ENCODE measurements around the gene GSK3B.

The GSK3B gene

DNA sequence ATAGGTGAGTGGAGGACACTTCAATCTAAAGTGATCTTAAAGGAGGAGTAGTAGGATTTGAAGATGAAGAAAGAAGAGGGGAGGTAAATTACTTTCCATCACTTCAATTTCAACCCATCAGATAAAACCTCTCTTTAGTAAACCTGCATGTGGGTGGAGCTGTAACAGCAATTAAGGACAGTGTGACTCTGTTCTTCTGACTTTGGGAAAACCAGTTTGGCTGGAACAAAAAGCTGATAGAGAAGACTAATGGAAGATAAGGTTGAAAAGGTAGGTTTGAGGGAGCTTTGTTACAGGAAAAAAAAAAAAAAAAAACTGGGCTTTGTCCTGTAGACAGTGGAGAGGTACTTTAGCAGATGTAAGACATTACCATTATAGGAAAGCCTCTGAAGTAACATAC is 4.5 kb upstream of the GSK3B start:
- Histone ChIP-seq H3K36me3 (ENCODE audit: control insufficient read depth in 4 of 4, insufficient read depth in 4 of 4, low read length in 3 of 4) (peaks cover 0 to 7% (median 3%) of the 10 kb centered on the region in 4 experiments), H3K27me3 (replicated peaks in 2 of 5; ENCODE audit: control insufficient read depth in 4 of 5, insufficient read depth in 5 of 5, low read length in 4 of 5) (no peaks in the 10 kb centered on the region), H3K4me1 (ENCODE audit: control extremely low read depth in 1 of 4, control insufficient read depth in 4 of 4, insufficient read depth in 4 of 4, low read length in 3 of 4) (peaks cover 6 to 18% (median 14%) of the 10 kb centered on the region in 4 experiments), H3K27ac (ENCODE audit: insufficient read depth in 1 of 2, low read depth in 1 of 2, low read length in 2 of 2, poor library complexity in 1 of 2, severe bottlenecking in 2 of 2) (no peak overlapping the region), H3K4me3 (ENCODE audit: control insufficient read depth in 1 of 7, extremely low read depth in 1 of 7, insufficient read depth in 4 of 7, low read depth in 2 of 7, low read length in 6 of 7) (no peak overlapping the region), H3K9me3 (ENCODE audit: control extremely low read depth in 1 of 5, control insufficient read depth in 4 of 5, insufficient read depth in 2 of 5, low read depth in 1 of 5, low read length in 4 of 5) (no peaks in the 10 kb centered on the region)
- ChIA-PET POLR2A (no interaction called here), CTCF (interaction anchor here (0.6 kb wide), 1 partner anchor 227 kb away, joined by 3 read pairs; no protein-coding TSS in a partner anchor)
- no peak for DNase-seq

- Histone ChIP-seq H3K4me1 (ENCODE audit: control extremely low read depth in 1 of 4, control insufficient read depth in 4 of 4, insufficient read depth in 4 of 4, low read length in 3 of 4) (peaks cover 17 to 27% (median 25%) of the 10 kb centered on the region in 4 experiments), H3K27ac (ENCODE audit: insufficient read depth in 1 of 2, low read depth in 1 of 2, low read length in 2 of 2, poor library complexity in 1 of 2, severe bottlenecking in 2 of 2) (peak overlapping the region; percentile 96 to 98), H3K9me3 (ENCODE audit: control extremely low read depth in 1 of 5, control insufficient read depth in 4 of 5, insufficient read depth in 2 of 5, low read depth in 1 of 5, low read length in 4 of 5) (no peaks in the 10 kb centered on the region), H3K36me3 (ENCODE audit: control insufficient read depth in 4 of 4, insufficient read depth in 4 of 4, low read length in 3 of 4) (peaks cover 0 to 5% (median 0%) of the 10 kb centered on the region in 4 experiments), H3K27me3 (replicated peaks in 2 of 5; ENCODE audit: control insufficient read depth in 4 of 5, insufficient read depth in 5 of 5, low read length in 4 of 5) (no peaks in the 10 kb centered on the region), H3K4me3 (ENCODE audit: control insufficient read depth in 1 of 7, extremely low read depth in 1 of 7, insufficient read depth in 4 of 7, low read depth in 2 of 7, low read length in 6 of 7) (peak overlapping the region in 6 of 7 experiments; percentile 62 to 97 (median 84))
- ChIA-PET CTCF (interaction anchor here (1.0 to 1.2 kb wide), 2 partner anchors 36 to 50 kb away, joined by 3 to 5 read pairs; no protein-coding TSS in a partner anchor), POLR2A (interaction anchor here (1.5 kb wide), 1 partner anchor 22 kb away, joined by 4 read pairs; no protein-coding TSS in a partner anchor)
- peak in 1 of 3 donors; percentile 17 for DNase-seq
- 0% methylated on average over 1 of the region's 1 CpG for WGBS (ENCODE audit: insufficient coverage)
Observed at GRCh38 chr3:120095979-120096426, 1.8 kb upstream of the GSK3B start.

DNA sequence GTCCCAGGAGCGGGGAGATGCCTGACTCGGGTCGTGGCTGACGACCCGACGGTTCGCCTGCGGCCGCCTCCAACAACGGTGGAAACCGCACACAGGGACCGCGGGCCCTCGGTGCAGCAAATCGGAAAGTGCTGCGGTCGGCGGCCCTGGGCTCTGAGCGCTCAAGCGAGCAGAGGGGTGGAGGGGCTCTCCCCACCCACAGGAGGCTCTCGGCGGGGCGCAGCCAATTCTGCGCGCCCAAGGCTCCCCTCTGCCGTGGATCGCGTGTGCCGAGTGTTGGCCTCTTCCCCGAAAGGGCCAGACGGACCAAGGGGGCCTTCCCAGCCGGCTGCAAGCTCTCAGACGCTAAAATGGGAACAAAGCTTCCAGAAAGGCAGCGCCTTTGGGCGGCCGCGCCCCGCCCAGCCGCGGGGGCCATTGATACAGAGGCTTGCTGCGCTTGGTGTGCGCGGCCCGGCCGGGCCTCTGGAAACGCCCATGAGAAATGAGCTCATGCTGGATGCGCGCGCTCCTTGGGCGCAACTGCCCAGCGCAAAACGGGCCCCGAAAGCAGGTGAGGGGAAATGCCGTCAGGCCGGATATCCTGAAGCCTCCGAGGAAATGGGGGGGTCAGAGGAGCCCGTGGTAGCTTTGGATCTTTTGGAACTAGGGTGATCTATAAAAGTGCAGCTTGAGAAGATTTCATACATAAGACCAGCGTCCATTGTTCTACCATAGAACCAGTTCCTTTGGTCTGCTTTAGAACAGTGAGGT is 1.2 kb upstream of the GSK3B start:
- CTCF ChIA-PET, result interaction anchor here (1.0 to 1.4 kb wide), 4 partner anchors 23 to 202 kb away, joined by 3 to 5 read pairs (median 4); no protein-coding TSS in a partner anchor
- H3K4me1 ChIP-seq (ENCODE audit: control extremely low read depth in 1 of 4, control insufficient read depth in 4 of 4, insufficient read depth in 4 of 4, low read length in 3 of 4), result peaks cover 23 to 33% (median 31%) of the 10 kb centered on the region in 4 experiments

DNA sequence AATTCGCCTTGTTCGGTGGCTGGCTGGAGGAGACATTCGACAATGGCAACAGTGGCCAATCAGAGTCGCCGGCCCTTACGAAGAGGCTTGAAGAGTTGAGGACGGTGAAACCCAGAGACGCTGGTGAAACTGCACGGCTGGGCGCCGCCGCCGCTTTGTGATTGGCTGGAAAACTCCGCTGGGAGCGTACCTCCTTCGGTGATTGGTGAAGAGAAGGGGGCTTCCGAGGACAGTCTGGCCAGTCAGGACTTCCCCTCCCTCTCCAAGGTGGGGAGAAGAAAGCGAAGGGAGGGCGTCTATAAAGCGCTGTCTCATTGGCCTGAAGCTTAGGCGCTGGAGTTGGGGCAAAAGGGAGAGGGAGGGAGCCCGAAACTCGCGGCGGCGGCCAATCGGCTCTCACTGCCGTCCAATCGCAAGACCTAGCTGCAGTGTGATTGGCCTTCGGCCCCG is 554 bp upstream of the GSK3B start:
- under 1% methylated on average over 27 of the region's 31 CpGs for WGBS (ENCODE audit: insufficient coverage)
- no peaks in the 10 kb centered on the region for H3K9me3 ChIP-seq (ENCODE audit: control extremely low read depth in 1 of 5, control insufficient read depth in 4 of 5, insufficient read depth in 2 of 5, low read depth in 1 of 5, low read length in 4 of 5)
- DNase-seq, result peak; percentile 100
- H3K4me3 ChIP-seq (ENCODE audit: control insufficient read depth in 1 of 7, extremely low read depth in 1 of 7, insufficient read depth in 4 of 7, low read depth in 2 of 7, low read length in 6 of 7), result peak overlapping the region; percentile 62 to 97 (median 80)
- peak overlapping the region; percentile 96 to 98 for H3K27ac ChIP-seq (ENCODE audit: insufficient read depth in 1 of 2, low read depth in 1 of 2, low read length in 2 of 2, poor library complexity in 1 of 2, severe bottlenecking in 2 of 2)
- H3K36me3 ChIP-seq (ENCODE audit: control insufficient read depth in 4 of 4, insufficient read depth in 4 of 4, low read length in 3 of 4), result peaks cover 0 to 5% (median 0%) of the 10 kb centered on the region in 4 experiments
- ChIA-PET POLR2A (interaction anchor here (0.7 to 1.5 kb wide), 4 partner anchors 16 to 254 kb away, joined by 3 to 5 read pairs (median 4); partner anchors contain the start of gene LRRC58), CTCF (interaction anchor here (1.0 to 1.4 kb wide), 3 partner anchors 22 to 202 kb away, joined by 3 to 4 read pairs (median 4); no protein-coding TSS in a partner anchor)
- H3K27me3 ChIP-seq (replicated peaks in 2 of 5; ENCODE audit: control insufficient read depth in 4 of 5, insufficient read depth in 5 of 5, low read length in 4 of 5), result no peaks in the 10 kb centered on the region
- peaks cover 23 to 39% (median 36%) of the 10 kb centered on the region in 4 experiments for H3K4me1 ChIP-seq (ENCODE audit: control extremely low read depth in 1 of 4, control insufficient read depth in 4 of 4, insufficient read depth in 4 of 4, low read length in 3 of 4)

More for the DNA sequence above, 1.2 kb upstream of the GSK3B start:
- Histone ChIP-seq H3K9me3 (ENCODE audit: control extremely low read depth in 1 of 5, control insufficient read depth in 4 of 5, insufficient read depth in 2 of 5, low read depth in 1 of 5, low read length in 4 of 5) (no peaks in the 10 kb centered on the region), H3K27me3 (replicated peaks in 2 of 5; ENCODE audit: control insufficient read depth in 4 of 5, insufficient read depth in 5 of 5, low read length in 4 of 5) (no peaks in the 10 kb centered on the region), H3K36me3 (ENCODE audit: control insufficient read depth in 4 of 4, insufficient read depth in 4 of 4, low read length in 3 of 4) (peaks cover 0 to 5% (median 0%) of the 10 kb centered on the region in 4 experiments), H3K27ac (ENCODE audit: insufficient read depth in 1 of 2, low read depth in 1 of 2, low read length in 2 of 2, poor library complexity in 1 of 2, severe bottlenecking in 2 of 2) (peak overlapping the region; percentile 96 to 98), H3K4me3 (ENCODE audit: control insufficient read depth in 1 of 7, extremely low read depth in 1 of 7, insufficient read depth in 4 of 7, low read depth in 2 of 7, low read length in 6 of 7) (peak overlapping the region; percentile 62 to 97 (median 80))
- DNase-seq, result peak; percentile 91 to 97 (median 97)
- WGBS (ENCODE audit: insufficient coverage), result 0% methylated on average over 57 of the region's 58 CpGs
- POLR2A ChIA-PET, result interaction anchor here (0.8 to 1.5 kb wide), 3 partner anchors 16 to 102 kb away, joined by 3 to 5 read pairs (median 4); no protein-coding TSS in a partner anchor

- WGBS (ENCODE audit: insufficient coverage), result 0% methylated on average over 10 of the region's 22 CpGs
- no peaks in the 10 kb centered on the region for H3K27me3 ChIP-seq (replicated peaks in 2 of 5; ENCODE audit: control insufficient read depth in 4 of 5, insufficient read depth in 5 of 5, low read length in 4 of 5)
- ChIA-PET CTCF (no interaction called here), POLR2A (interaction anchor here (0.6 to 1.3 kb wide), 3 partner anchors 34 to 161 kb away, joined by 3 read pairs; no protein-coding TSS in a partner anchor)
- peaks cover 23 to 49% (median 41%) of the 10 kb centered on the region in 4 experiments for H3K4me1 ChIP-seq (ENCODE audit: control extremely low read depth in 1 of 4, control insufficient read depth in 4 of 4, insufficient read depth in 4 of 4, low read length in 3 of 4)
- peak in 2 of 3 donors; percentile 33 to 45 for DNase-seq
- H3K4me3 ChIP-seq (ENCODE audit: control insufficient read depth in 1 of 7, extremely low read depth in 1 of 7, insufficient read depth in 4 of 7, low read depth in 2 of 7, low read length in 6 of 7), result peak overlapping the region; percentile 47 to 99 (median 94)
- no peaks in the 10 kb centered on the region for H3K9me3 ChIP-seq (ENCODE audit: control extremely low read depth in 1 of 5, control insufficient read depth in 4 of 5, insufficient read depth in 2 of 5, low read depth in 1 of 5, low read length in 4 of 5)
- H3K36me3 ChIP-seq (ENCODE audit: control insufficient read depth in 4 of 4, insufficient read depth in 4 of 4, low read length in 3 of 4), result no peaks in the 10 kb centered on the region
- H3K27ac ChIP-seq (ENCODE audit: insufficient read depth in 1 of 2, low read depth in 1 of 2, low read length in 2 of 2, poor library complexity in 1 of 2, severe bottlenecking in 2 of 2), result peak overlapping the region; percentile 69 to 98
Observed at GRCh38 chr3:120093119-120093910, 932 bp downstream of the GSK3B start.

DNA sequence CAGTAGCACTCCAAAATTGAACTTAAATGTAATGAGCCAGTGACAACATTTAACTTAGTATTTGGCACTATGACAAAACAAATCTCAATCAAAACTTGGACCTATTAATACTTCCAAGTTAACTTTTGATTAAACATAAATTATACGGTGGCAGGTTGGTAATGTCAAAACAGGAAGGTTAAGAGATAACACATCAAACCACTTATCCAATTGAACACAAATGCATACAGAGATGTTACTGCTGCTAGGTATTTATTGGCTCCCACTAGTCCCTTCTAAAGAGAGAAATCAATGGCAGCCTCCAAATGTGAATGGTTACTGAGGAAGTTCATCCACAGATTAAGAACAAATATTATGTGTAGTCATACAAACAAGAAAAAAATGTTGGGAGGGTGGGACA is 1.8 kb downstream of the GSK3B start:
- no CpG with 5 or more reads among the region's 1 CpG for WGBS (ENCODE audit: insufficient coverage)
- POLR2A ChIA-PET, result no interaction called here
- H3K9me3 ChIP-seq (ENCODE audit: control extremely low read depth in 1 of 5, control insufficient read depth in 4 of 5, insufficient read depth in 2 of 5, low read depth in 1 of 5, low read length in 4 of 5), result no peaks in the 10 kb centered on the region
- peaks cover 23 to 49% (median 41%) of the 10 kb centered on the region in 4 experiments for H3K4me1 ChIP-seq (ENCODE audit: control extremely low read depth in 1 of 4, control insufficient read depth in 4 of 4, insufficient read depth in 4 of 4, low read length in 3 of 4)
- H3K27me3 ChIP-seq (replicated peaks in 2 of 5; ENCODE audit: control insufficient read depth in 4 of 5, insufficient read depth in 5 of 5, low read length in 4 of 5), result no peaks in the 10 kb centered on the region
- peak overlapping the region in 1 of 2 experiments; percentile 98 for H3K27ac ChIP-seq (ENCODE audit: insufficient read depth in 1 of 2, low read depth in 1 of 2, low read length in 2 of 2, poor library complexity in 1 of 2, severe bottlenecking in 2 of 2)
- H3K36me3 ChIP-seq (ENCODE audit: control insufficient read depth in 4 of 4, insufficient read depth in 4 of 4, low read length in 3 of 4), result no peaks in the 10 kb centered on the region
- peak overlapping the region in 6 of 7 experiments; percentile 83 to 99 (median 96) for H3K4me3 ChIP-seq (ENCODE audit: control insufficient read depth in 1 of 7, extremely low read depth in 1 of 7, insufficient read depth in 4 of 7, low read depth in 2 of 7, low read length in 6 of 7)
- peak in 2 of 3 donors; percentile 11 to 28 for DNase-seq
- CTCF ChIA-PET, result interaction anchor here (1.3 to 1.5 kb wide), 2 partner anchors 54 to 188 kb away, joined by 3 to 6 read pairs; no protein-coding TSS in a partner anchor
